ENCODE data around the gene HNRNPAB. TPM values are rescaled to one million over a fixed set of nuclear protein-coding genes. Genes with fewer than 3 reads are reported as not detected.

HNRNPAB gene
- total and polyA plus RNA-seq, 3 donors from 2014 or later: 63.1 to 71.0 (median 66.2) TPM

GRCh38 chr5:178212241-178213002 lies 8.1 kb downstream of the HNRNPAB start:
- no peaks in the 10 kb centered on the region for H3K9me3 ChIP-seq
- H3K36me3 ChIP-seq (ENCODE audit: low read depth, missing control alignments): no peaks in the 10 kb centered on the region
- H3K4me3 ChIP-seq: no peak overlapping the region
- intact Hi-C loops (cut with DNase I; ENCODE audit: low total_unique reads): no loop called here
- 88 to 100% methylated on average over 2 to 3 of the region's 3 CpGs for WGBS, 2 donors
- no peak for TF ChIP-seq POLR2A (IDR thresholded peaks at IDR 0.05)
- TF ChIP-seq, protein P1, sequence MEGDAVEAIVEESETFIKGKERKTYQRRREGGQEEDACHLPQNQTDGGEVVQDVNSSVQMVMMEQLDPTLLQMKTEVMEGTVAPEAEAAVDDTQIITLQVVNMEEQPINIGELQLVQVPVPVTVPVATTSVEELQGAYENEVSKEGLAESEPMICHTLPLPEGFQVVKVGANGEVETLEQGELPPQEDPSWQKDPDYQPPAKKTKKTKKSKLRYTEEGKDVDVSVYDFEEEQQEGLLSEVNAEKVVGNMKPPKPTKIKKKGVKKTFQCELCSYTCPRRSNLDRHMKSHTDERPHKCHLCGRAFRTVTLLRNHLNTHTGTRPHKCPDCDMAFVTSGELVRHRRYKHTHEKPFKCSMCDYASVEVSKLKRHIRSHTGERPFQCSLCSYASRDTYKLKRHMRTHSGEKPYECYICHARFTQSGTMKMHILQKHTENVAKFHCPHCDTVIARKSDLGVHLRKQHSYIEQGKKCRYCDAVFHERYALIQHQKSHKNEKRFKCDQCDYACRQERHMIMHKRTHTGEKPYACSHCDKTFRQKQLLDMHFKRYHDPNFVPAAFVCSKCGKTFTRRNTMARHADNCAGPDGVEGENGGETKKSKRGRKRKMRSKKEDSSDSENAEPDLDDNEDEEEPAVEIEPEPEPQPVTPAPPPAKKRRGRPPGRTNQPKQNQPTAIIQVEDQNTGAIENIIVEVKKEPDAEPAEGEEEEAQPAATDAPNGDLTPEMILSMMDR (IDR thresholded peaks at IDR 0.05): no peak
- H3K27ac ChIP-seq: no peak overlapping the region
- H3K4me1 ChIP-seq: peaks cover 7% of the 10 kb centered on the region
- DNase-seq: no peak
- H3K27me3 ChIP-seq: no peaks in the 10 kb centered on the region

DNA sequence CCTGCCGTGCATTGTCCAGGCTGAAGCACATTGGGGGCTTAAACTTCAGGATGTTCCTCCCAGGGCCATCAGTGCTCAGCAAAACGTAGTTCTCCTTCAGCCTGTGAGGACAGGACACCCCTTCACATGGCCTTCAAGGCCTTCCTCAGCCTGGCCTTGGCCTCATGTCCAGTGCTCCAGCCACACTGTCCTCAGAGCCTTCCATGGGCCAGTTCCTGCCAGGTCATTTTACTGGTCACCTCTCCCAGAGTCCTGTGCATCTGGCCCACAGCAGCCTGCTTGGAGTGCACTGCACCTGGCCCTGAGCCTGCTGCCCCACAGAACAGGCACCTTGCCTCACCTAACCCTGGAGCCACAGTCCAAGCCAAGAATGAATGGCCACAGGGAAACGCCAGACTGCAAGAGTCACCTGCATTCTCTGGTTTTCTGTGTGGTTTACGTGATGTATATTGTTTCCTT lies 8.7 kb downstream of the HNRNPAB start:
- no peaks in the 10 kb centered on the region for H3K36me3 ChIP-seq (ENCODE audit: low read depth, missing control alignments)
- intact Hi-C loops (cut with DNase I; ENCODE audit: low total_unique reads): no loop called here
- no peaks in the 10 kb centered on the region for H3K27me3 ChIP-seq
- DNase-seq: no peak
- H3K4me3 ChIP-seq: no peak overlapping the region
- 49 to 72% methylated on average over 2 to 4 of the region's 4 CpGs for WGBS, 2 donors
- no peak for TF ChIP-seq POLR2A (IDR thresholded peaks at IDR 0.05)
- TF ChIP-seq, protein P1 (IDR thresholded peaks at IDR 0.05): no peak
- H3K9me3 ChIP-seq: no peaks in the 10 kb centered on the region
- peaks cover 4% of the 10 kb centered on the region for H3K4me1 ChIP-seq
- no peak overlapping the region for H3K27ac ChIP-seq

- WGBS, 2 donors: 80 to 87% methylated on average over 8 of the region's 8 CpGs
- H3K27ac ChIP-seq: no peak overlapping the region
- DNase-seq: no peak
- H3K4me1 ChIP-seq: peaks cover 4% of the 10 kb centered on the region
- TF ChIP-seq POLR2A (IDR thresholded peaks at IDR 0.05): no peak
- TF ChIP-seq, protein P1 (IDR thresholded peaks at IDR 0.05): no peak
- no peaks in the 10 kb centered on the region for H3K27me3 ChIP-seq
- H3K4me3 ChIP-seq: no peak overlapping the region
- H3K9me3 ChIP-seq: no peaks in the 10 kb centered on the region
- intact Hi-C loops (cut with DNase I; ENCODE audit: low total_unique reads): no loop called here
- H3K36me3 ChIP-seq (ENCODE audit: low read depth, missing control alignments): no peaks in the 10 kb centered on the region
Measured at GRCh38 chr5:178213748-178214151, 9.4 kb downstream of the HNRNPAB start.

- TF ChIP-seq, protein P1 (IDR thresholded peaks at IDR 0.05): no peak
- TF ChIP-seq POLR2A (IDR thresholded peaks at IDR 0.05): no peak
- H3K36me3 ChIP-seq (ENCODE audit: low read depth, missing control alignments): no peaks in the 10 kb centered on the region
- H3K4me1 ChIP-seq: peaks cover 4% of the 10 kb centered on the region
- H3K9me3 ChIP-seq: no peaks in the 10 kb centered on the region
- intact Hi-C loops (cut with DNase I; ENCODE audit: low total_unique reads): no loop called here
- no peak overlapping the region for H3K27ac ChIP-seq
- no peak for DNase-seq
- no peaks in the 10 kb centered on the region for H3K27me3 ChIP-seq
- no peak overlapping the region for H3K4me3 ChIP-seq
- WGBS, 2 donors: 95 to 96% methylated on average over 2 to 6 of the region's 6 CpGs
Measured at GRCh38 chr5:178214160-178214803, 9.9 kb downstream of the HNRNPAB start.

All from testis (tissue), 3 donors.